Activated CD4-positive, alpha-beta T cell treated with anti-CD3 and anti-CD28 coated beads, Interleukin-2, amount 50 U/mL, for 1 hour (primary cell): Measurements from ENCODE around the gene TPX2.

Experiments
- DNase-seq: peaks from one replicate; pipeline ENCODE4 v3.0.0-alpha.2; 2020

Gene TPX2

GRCh38 chr20:31707258-31707615, 31.9 kb upstream of the TPX2 start:
- no peak for DNase-seq

- DNase-seq, result no peak
These were observed 30.9 kb upstream of the TPX2 start for GRCh38 chr20:31707994-31708735.

GRCh38 chr20:31708736-31709534, 30.2 kb upstream of the TPX2 start:
- DNase-seq, result no peak

GRCh38 chr20:31709939-31710338, 29.2 kb upstream of the TPX2 start:
- no peak for DNase-seq

- DNase-seq, result no peak
These were observed 28.5 kb upstream of the TPX2 start for GRCh38 chr20:31710423-31711108.

- no peak for DNase-seq
These were observed 27.6 kb upstream of the TPX2 start for GRCh38 chr20:31711179-31712111.

GRCh38 chr20:31712112-31712553, 27.0 kb upstream of the TPX2 start:
- DNase-seq, result no peak

- DNase-seq, result no peak
These were observed 26.4 kb upstream of the TPX2 start for GRCh38 chr20:31712564-31713311.

GRCh38 chr20:31713312-31714273, 25.5 kb upstream of the TPX2 start:
- DNase-seq, result no peak

GRCh38 chr20:31715766-31716165, 23.3 kb upstream of the TPX2 start:
- no peak for DNase-seq

GRCh38 chr20:31716351-31716750, 22.7 kb upstream of the TPX2 start:
- no peak for DNase-seq

GRCh38 chr20:31716818-31717477, 22.1 kb upstream of the TPX2 start:
- DNase-seq, result no peak

- no peak for DNase-seq
These were observed 21.4 kb upstream of the TPX2 start for GRCh38 chr20:31717478-31718201.

- DNase-seq, result no peak
These were observed 20.0 kb upstream of the TPX2 start for GRCh38 chr20:31718952-31719643.

GRCh38 chr20:31719644-31720485, 19.2 kb upstream of the TPX2 start:
- DNase-seq, result no peak

- no peak for DNase-seq
These were observed 18.3 kb upstream of the TPX2 start for GRCh38 chr20:31720486-31721407.
